HUES6 (cell line): Measurements from ENCODE around the gene C2orf92.

Experiments used
- H3K27ac ChIP-seq: 2 replicates; pipeline ENCODE4 v1.7.0; 2013; ENCODE audit warnings: low read depth, mild to moderate bottlenecking, low read length, inconsistent platforms
- H3K27me3 ChIP-seq: 2 replicates; pipeline ENCODE4 v1.6.1; 2013; ENCODE audit warnings: low read length; ENCODE audit not compliant: control insufficient read depth, insufficient read depth
- H3K36me3 ChIP-seq: 2 replicates; pipeline ENCODE4 v1.6.1; 2013; ENCODE audit warnings: low read length; ENCODE audit not compliant: control insufficient read depth, insufficient read depth
- H3K4me1 ChIP-seq: 2 replicates; pipeline ENCODE4 v1.6.1; 2013; ENCODE audit warnings: low read length; ENCODE audit not compliant: control insufficient read depth, insufficient read depth
- H3K4me3 ChIP-seq: 2 replicates; pipeline ENCODE4 v1.5.1; 2013; ENCODE audit warnings: low read depth, low read length
- H3K9ac ChIP-seq: one replicate; pipeline ENCODE4 v1.6.1; 2013; ENCODE audit warnings: mild to moderate bottlenecking, low read length
- H3K9me3 ChIP-seq: 2 replicates; pipeline ENCODE4 v1.6.1; 2013; ENCODE audit warnings: low read depth, low read length; ENCODE audit not compliant: control insufficient read depth, insufficient read depth

Gene C2orf92

DNA sequence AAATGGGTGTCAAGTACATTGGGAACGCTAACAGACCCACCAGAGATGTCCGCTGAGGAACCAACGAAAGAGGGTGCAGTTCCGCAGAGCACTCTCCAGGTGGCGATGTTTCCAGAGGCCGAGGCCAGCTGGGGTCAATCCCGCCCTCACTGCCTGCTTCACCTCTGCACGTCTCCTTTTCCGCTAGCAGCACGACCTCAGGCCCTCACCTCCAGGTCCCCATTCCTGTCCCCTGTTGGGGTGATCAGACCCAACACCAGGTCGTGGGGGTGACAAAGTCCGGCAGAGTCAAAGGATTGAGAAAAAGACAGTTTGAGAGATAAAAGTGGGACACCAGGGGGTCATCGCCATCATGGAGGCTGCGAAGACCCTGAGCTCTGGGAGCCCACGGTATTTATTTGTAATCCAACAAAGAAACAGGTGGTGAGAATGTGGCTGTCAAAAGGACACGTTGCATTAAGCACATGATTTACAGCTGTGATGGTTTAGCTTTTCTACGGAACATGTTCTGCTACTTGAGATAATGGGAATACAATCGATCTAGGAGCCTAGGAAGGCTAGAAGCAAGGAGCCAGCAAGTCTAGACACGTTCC, 71.2 kb downstream of the C2orf92 start:
- H3K27me3 ChIP-seq, result no peaks in the 10 kb centered on the region
- no peaks in the 10 kb centered on the region for H3K36me3 ChIP-seq
- no peaks in the 10 kb centered on the region for H3K9me3 ChIP-seq
- no peak overlapping the region for H3K9ac ChIP-seq
- no peak overlapping the region for H3K27ac ChIP-seq
- H3K4me1 ChIP-seq, result no peaks in the 10 kb centered on the region
- H3K4me3 ChIP-seq, result no peak overlapping the region

GRCh38 chr2:97741251-97741650, 71.7 kb downstream of the C2orf92 start:
- Histone ChIP-seq H3K27me3 (no peaks in the 10 kb centered on the region), H3K9ac (no peak overlapping the region), H3K4me1 (no peaks in the 10 kb centered on the region), H3K9me3 (no peaks in the 10 kb centered on the region), H3K27ac (no peak overlapping the region), H3K36me3 (no peaks in the 10 kb centered on the region), H3K4me3 (no peak overlapping the region)

DNA sequence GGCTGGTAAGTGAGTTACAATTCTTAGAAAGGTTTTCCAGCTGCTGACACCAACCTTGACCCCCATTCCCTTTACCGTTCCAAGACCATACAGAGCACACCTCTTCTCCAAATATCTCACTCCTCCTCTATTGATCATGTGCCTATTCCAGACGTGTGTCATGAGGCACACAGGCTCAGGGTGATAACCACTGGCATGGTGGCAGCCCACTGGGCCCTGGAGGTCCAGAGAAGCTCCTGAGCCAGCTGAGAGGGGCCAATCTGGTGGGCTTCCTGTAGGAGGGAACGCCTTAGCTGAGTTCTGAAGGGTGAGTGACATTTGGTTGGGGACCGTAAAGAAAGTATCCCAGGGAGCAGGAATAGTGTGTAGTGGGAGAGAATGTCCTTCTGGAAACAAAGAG, 72.2 kb downstream of the C2orf92 start:
- H3K9ac ChIP-seq, result no peak overlapping the region
- no peaks in the 10 kb centered on the region for H3K4me1 ChIP-seq
- no peaks in the 10 kb centered on the region for H3K9me3 ChIP-seq
- no peak overlapping the region for H3K27ac ChIP-seq
- H3K36me3 ChIP-seq, result no peaks in the 10 kb centered on the region
- no peaks in the 10 kb centered on the region for H3K27me3 ChIP-seq
- no peak overlapping the region for H3K4me3 ChIP-seq

GRCh38 chr2:97742381-97742847, 72.9 kb downstream of the C2orf92 start:
- no peaks in the 10 kb centered on the region for H3K4me1 ChIP-seq
- H3K9me3 ChIP-seq, result no peaks in the 10 kb centered on the region
- H3K27me3 ChIP-seq, result no peaks in the 10 kb centered on the region
- no peaks in the 10 kb centered on the region for H3K36me3 ChIP-seq
- H3K9ac ChIP-seq, result no peak overlapping the region
- H3K4me3 ChIP-seq, result no peak overlapping the region
- H3K27ac ChIP-seq, result no peak overlapping the region

GRCh38 chr2:97743913-97744312, 74.4 kb downstream of the C2orf92 start:
- H3K27ac ChIP-seq, result no peak overlapping the region
- H3K4me1 ChIP-seq, result 0 out of 2 replicates have a peak, but pooled peaks cover 7% of the 10 kb centered on the region
- H3K27me3 ChIP-seq, result no peaks in the 10 kb centered on the region
- H3K4me3 ChIP-seq, result no peak overlapping the region
- H3K9me3 ChIP-seq, result no peaks in the 10 kb centered on the region
- no peak overlapping the region for H3K9ac ChIP-seq
- H3K36me3 ChIP-seq, result no peaks in the 10 kb centered on the region

GRCh38 chr2:97745474-97746174, 76.1 kb downstream of the C2orf92 start:
- Histone ChIP-seq H3K4me1 (peaks cover 17% of the 10 kb centered on the region), H3K4me3 (no peak overlapping the region), H3K36me3 (no peaks in the 10 kb centered on the region), H3K27ac (no peak overlapping the region), H3K27me3 (no peaks in the 10 kb centered on the region), H3K9ac (no peak overlapping the region), H3K9me3 (no peaks in the 10 kb centered on the region)

DNA sequence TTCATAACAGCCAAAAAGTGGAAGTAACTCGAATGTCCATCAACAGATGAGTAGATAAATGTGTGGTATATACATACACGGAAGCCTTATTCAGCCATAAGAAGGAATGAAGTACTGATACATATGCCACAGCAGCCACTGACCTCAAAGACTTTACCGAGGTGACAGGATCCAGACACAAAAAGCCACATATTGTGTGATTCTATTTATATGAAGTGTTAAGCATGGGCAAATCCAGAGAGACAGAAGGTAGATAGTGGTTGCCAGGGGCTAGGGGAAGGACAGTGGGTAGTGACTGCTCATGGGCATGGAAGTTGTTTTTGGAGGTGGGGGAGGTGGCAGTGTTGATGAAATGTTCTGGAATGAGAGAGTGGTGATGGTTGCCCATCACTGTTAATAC, 77.8 kb downstream of the C2orf92 start:
- H3K4me1 ChIP-seq, result peaks cover 26% of the 10 kb centered on the region
- no peak overlapping the region for H3K27ac ChIP-seq
- H3K27me3 ChIP-seq, result no peaks in the 10 kb centered on the region
- no peaks in the 10 kb centered on the region for H3K36me3 ChIP-seq
- no peak overlapping the region for H3K4me3 ChIP-seq
- H3K9ac ChIP-seq, result no peak overlapping the region
- no peaks in the 10 kb centered on the region for H3K9me3 ChIP-seq

DNA sequence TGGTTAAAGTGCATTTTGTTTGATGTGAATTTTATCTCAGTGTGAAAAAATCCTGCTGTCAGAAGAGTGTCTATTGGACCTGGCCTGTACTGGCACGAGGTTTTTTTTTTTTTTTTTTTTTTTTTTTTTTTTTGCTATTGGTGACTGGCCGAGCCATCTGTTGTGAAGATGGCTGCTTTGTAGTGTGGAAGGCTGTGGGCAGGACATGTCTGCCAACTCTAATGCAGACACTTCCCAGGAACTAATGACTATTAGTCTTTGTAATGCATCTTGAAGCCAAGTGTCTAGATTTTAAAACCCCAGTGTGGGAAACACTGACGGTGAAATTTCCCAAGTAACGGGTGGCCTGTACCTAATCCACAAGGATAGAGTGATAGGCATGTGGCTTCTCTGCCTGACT, 78.2 kb downstream of the C2orf92 start:
- H3K4me1 ChIP-seq, result peaks cover 27% of the 10 kb centered on the region
- H3K4me3 ChIP-seq, result no peak overlapping the region
- H3K27me3 ChIP-seq, result no peaks in the 10 kb centered on the region
- no peaks in the 10 kb centered on the region for H3K9me3 ChIP-seq
- H3K9ac ChIP-seq, result no peak overlapping the region
- no peaks in the 10 kb centered on the region for H3K36me3 ChIP-seq
- H3K27ac ChIP-seq, result no peak overlapping the region

- H3K4me3 ChIP-seq, result no peak overlapping the region
- peaks cover 27% of the 10 kb centered on the region for H3K4me1 ChIP-seq
- H3K9me3 ChIP-seq, result no peaks in the 10 kb centered on the region
- H3K9ac ChIP-seq, result no peak overlapping the region
- no peaks in the 10 kb centered on the region for H3K36me3 ChIP-seq
- no peaks in the 10 kb centered on the region for H3K27me3 ChIP-seq
- H3K27ac ChIP-seq, result no peak overlapping the region
Observed at GRCh38 chr2:97749581-97749980, 80.1 kb downstream of the C2orf92 start.

- Histone ChIP-seq H3K36me3 (no peaks in the 10 kb centered on the region), H3K4me1 (peaks cover 27% of the 10 kb centered on the region), H3K9ac (no peak overlapping the region), H3K4me3 (no peak overlapping the region), H3K27ac (no peak overlapping the region), H3K27me3 (no peaks in the 10 kb centered on the region), H3K9me3 (no peaks in the 10 kb centered on the region)
Observed at GRCh38 chr2:97750017-97750416, 80.5 kb downstream of the C2orf92 start.

- Histone ChIP-seq H3K9me3 (no peaks in the 10 kb centered on the region), H3K9ac (no peak overlapping the region), H3K36me3 (peaks cover 12% of the 10 kb centered on the region), H3K27ac (no peak overlapping the region), H3K4me3 (no peak overlapping the region), H3K4me1 (peaks cover 27% of the 10 kb centered on the region), H3K27me3 (no peaks in the 10 kb centered on the region)
Observed at GRCh38 chr2:97751752-97752151, 82.2 kb downstream of the C2orf92 start.
